Uterus (tissue), 4 donors: Measurements from ENCODE around the gene FCHSD2. TPM values are rescaled to one million over a fixed set of nuclear protein-coding genes. Genes with fewer than 3 reads are reported as not detected.

Source experiments
- DNase-seq, 2 donors: peaks; one replicate each; pipeline ENCODE4 v3.0.0-alpha.2; 2019 to 2020
- H3K27ac ChIP-seq, 2 donors: fragments of 200-600 bp; sonication (generic); 1 replicate in 1 of 2; 2 replicates in 1 of 2; pipeline ENCODE4 v1.5.1; 2016 to 2018
- H3K27me3 ChIP-seq, 2 donors: fragments of 200-600 bp; sonication (generic); one replicate each; pipeline ENCODE4 v1.5.1; 2018 to 2019; ENCODE audit warnings: control low read depth in 1 of 2
- H3K36me3 ChIP-seq, 2 donors: fragments of 200-600 bp; sonication (generic); one replicate each; pipeline ENCODE4 v1.5.1; 2019; ENCODE audit warnings: control low read depth in 1 of 2
- H3K4me1 ChIP-seq, 2 donors: fragments of 200-600 bp; sonication (generic); one replicate each; pipeline ENCODE4 v1.5.1; 2018 to 2019; ENCODE audit warnings: control low read depth in 1 of 2
- H3K4me3 ChIP-seq, 2 donors: fragments of 200-600 bp; sonication (generic); 1 replicate in 1 of 2; 2 replicates in 1 of 2; pipeline ENCODE4 v1.5.1; 2018 to 2019; ENCODE audit warnings: mild to moderate bottlenecking in 1 of 2
- H3K9me3 ChIP-seq, 2 donors: fragments of 200-600 bp; sonication (generic); one replicate each; pipeline ENCODE4 v1.5.1; 2019; ENCODE audit warnings: control low read depth in 1 of 2
- POLR2A ChIP-seq, 2 donors: fragments of 450-650 bp; IDR thresholded peaks; one replicate each; pipeline ENCODE4 v1.6.1; 2016; ENCODE audit warnings: antibody characterized with exemption in 2 of 2, mild to moderate bottlenecking in 1 of 2, moderate library complexity in 1 of 2
- intact Hi-C: fragments of 100-400 bp; cut with DNase I; formaldehyde crosslinking; loops from one replicate; pipeline ENCODE4 v1.15.1; 2023; ENCODE audit warnings: low total_unique reads
- total RNA-seq, 4 donors: library from RNA; depleted of rRNA in 3 of 4; stranded (reverse); fragments of >200 nt in 3 of 4; gene quantifications; one replicate each; pipeline versions ENCODE4 v1.1.0 to v1.2.4, GENCODE V29; 2014 to 2023
- TF ChIP-seq, protein P1 (sequence below), 4 experiments: fragments of 200-600 bp in 2 of 4; fragments of 450-650 bp in 2 of 4; sonication (generic) in 2 of 4; IDR thresholded peaks; one replicate each; pipeline ENCODE4 v1.5.1; 2016 to 2019; ENCODE audit warnings: antibody characterized with exemption in 4 of 4, mild to moderate bottlenecking in 2 of 4, moderate library complexity in 1 of 4
- donor health status: DM: yes; HTN: yes; CAD: no.

The FCHSD2 gene
- total RNA-seq, 4 donors from 2014 or later: 13.6 to 73.9 (median 27.7) TPM

DNA sequence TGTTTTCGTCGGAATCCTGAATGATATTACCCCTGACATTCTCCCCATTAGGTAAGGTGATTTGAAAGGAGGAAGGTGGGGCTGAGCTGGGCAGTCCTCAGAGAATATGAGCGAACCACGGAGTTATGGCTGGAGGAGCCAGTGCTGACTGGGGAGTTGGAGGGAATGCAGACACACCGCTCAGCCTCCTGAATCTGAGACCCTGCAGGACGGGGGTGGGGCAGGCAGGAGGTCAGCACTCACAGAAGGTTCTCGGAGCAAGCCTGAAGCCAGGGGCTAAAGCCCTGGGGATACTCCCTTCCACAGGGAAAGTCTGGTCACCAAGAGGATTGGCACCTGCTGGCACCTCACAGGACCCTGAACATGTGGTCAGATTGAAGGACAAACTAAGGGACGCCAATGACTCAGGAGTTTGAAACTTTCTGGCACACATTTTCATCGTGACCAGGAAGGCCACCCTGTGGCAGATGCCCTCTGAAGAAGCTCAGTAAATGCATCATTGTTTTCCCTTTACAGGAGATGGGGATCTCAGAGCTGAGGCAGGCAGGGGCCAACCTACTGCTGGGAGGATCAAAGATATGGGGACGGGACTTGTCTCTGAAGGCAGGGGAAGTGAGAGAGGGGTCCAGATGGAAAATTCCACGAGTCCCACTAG is 26.9 kb upstream of the FCHSD2 start:
- H3K4me1 ChIP-seq: no peaks in the 10 kb centered on the region
- no peaks in the 10 kb centered on the region for H3K9me3 ChIP-seq
- no peak for DNase-seq
- H3K27me3 ChIP-seq: no peaks in the 10 kb centered on the region
- no peak overlapping the region for H3K27ac ChIP-seq
- H3K36me3 ChIP-seq: no peaks in the 10 kb centered on the region
- TF ChIP-seq POLR2A (IDR thresholded peaks at IDR 0.05): no peak
- TF ChIP-seq, protein P1, sequence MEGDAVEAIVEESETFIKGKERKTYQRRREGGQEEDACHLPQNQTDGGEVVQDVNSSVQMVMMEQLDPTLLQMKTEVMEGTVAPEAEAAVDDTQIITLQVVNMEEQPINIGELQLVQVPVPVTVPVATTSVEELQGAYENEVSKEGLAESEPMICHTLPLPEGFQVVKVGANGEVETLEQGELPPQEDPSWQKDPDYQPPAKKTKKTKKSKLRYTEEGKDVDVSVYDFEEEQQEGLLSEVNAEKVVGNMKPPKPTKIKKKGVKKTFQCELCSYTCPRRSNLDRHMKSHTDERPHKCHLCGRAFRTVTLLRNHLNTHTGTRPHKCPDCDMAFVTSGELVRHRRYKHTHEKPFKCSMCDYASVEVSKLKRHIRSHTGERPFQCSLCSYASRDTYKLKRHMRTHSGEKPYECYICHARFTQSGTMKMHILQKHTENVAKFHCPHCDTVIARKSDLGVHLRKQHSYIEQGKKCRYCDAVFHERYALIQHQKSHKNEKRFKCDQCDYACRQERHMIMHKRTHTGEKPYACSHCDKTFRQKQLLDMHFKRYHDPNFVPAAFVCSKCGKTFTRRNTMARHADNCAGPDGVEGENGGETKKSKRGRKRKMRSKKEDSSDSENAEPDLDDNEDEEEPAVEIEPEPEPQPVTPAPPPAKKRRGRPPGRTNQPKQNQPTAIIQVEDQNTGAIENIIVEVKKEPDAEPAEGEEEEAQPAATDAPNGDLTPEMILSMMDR (IDR thresholded peaks at IDR 0.05): no peak
- H3K4me3 ChIP-seq: no peak overlapping the region
- intact Hi-C loops: no loop called here

- TF ChIP-seq POLR2A (IDR thresholded peaks at IDR 0.05): no peak
- TF ChIP-seq, protein P1 (IDR thresholded peaks at IDR 0.05): no peak
- H3K4me1 ChIP-seq: no peaks in the 10 kb centered on the region
- no peaks in the 10 kb centered on the region for H3K9me3 ChIP-seq
- intact Hi-C loops: no loop called here
- H3K27ac ChIP-seq: no peak overlapping the region
- no peaks in the 10 kb centered on the region for H3K27me3 ChIP-seq
- DNase-seq: no peak
- H3K36me3 ChIP-seq: no peaks in the 10 kb centered on the region
- H3K4me3 ChIP-seq: no peak overlapping the region
Observed at GRCh38 chr11:73167363-73167954, 25.3 kb upstream of the FCHSD2 start.

DNA sequence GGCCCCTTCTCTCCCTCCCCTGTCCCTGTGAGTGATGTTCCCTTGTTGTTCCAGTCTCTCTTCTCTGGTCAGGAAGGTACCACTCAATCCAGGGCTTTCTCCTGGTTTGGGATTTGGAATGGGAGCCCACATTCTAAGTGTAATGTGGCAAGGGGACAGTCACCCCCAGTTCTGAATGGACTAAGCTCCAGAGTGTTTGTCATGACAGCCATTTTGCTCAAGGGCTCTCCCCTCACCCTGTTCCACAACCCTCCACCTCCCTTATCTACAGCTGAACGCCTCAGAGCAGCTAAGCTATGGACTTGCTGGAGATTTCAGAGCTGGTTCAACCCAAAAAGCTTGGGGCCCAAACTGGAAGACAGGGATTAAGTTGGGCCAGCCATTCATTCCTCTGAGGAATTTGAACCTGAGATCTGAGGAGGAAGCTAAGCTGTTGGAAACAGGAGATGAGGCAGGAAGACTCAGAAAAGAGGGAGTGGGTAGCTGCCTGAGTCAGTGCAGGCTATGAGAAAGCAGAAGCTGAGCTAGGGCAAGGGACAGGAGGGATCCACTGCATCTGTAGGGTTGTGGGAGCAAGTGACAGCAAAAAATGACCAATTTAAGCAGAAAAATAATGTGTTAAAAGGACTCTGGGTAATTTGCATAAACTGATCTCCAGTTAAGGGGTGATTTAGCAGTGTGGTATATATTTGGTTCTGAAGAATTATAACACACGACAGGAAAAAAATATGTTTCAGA is 22.9 kb upstream of the FCHSD2 start:
- TF ChIP-seq, protein P1 (IDR thresholded peaks at IDR 0.05): no peak
- TF ChIP-seq POLR2A (IDR thresholded peaks at IDR 0.05): no peak
- intact Hi-C loops: no loop called here
- H3K4me1 ChIP-seq: no peaks in the 10 kb centered on the region
- no peaks in the 10 kb centered on the region for H3K27me3 ChIP-seq
- DNase-seq: no peak
- H3K27ac ChIP-seq: no peak overlapping the region
- no peak overlapping the region for H3K4me3 ChIP-seq
- no peaks in the 10 kb centered on the region for H3K9me3 ChIP-seq
- no peaks in the 10 kb centered on the region for H3K36me3 ChIP-seq

DNA sequence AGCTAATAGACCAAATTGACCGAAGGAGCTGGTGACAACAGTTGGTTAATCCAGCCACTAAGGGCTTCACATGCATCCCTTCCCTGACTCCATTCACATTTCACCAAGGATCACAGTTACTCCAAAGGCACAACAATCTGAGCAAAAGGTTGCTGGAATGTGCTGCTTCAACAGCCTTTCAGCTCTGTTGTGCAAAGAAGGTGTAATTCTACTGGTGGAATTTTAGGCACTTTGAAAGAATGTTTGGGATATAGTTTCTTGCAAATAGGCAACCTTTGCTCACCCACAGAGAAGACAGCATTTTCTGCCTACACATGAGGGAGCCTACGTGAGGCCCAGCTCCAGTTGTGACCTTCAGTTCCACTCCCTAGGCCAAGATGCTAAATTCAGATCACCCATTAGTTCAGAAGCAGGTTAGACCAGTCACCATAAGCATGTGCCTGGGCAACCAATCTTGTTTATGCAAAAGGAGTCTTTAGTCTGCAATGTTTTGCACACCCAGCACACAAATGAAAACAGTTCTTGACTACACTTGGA is 21.6 kb upstream of the FCHSD2 start:
- no peak overlapping the region for H3K27ac ChIP-seq
- TF ChIP-seq, protein P1 (IDR thresholded peaks at IDR 0.05): no peak
- TF ChIP-seq POLR2A (IDR thresholded peaks at IDR 0.05): no peak
- intact Hi-C loops: no loop called here

More for the DNA sequence above, 21.6 kb upstream of the FCHSD2 start:
- Histone ChIP-seq H3K4me3 (no peak overlapping the region), H3K9me3 (no peaks in the 10 kb centered on the region), H3K36me3 (no peaks in the 10 kb centered on the region), H3K27me3 (no peaks in the 10 kb centered on the region), H3K4me1 (no peaks in the 10 kb centered on the region)
- no peak for DNase-seq
